H1 (cell line): Measurements from ENCODE around the gene L1TD1.

Experiments
- CEBPB ChIP-seq: IDR thresholded peaks from 2 replicates; pipeline ENCODE4 v1.6.1; 2012; ENCODE audit warnings: low read depth, low read length
- CHD1 ChIP-seq: IDR thresholded peaks from 2 replicates; pipeline ENCODE4 v1.6.1; 2012; ENCODE audit warnings: low read depth, low read length, improper control_type of control experiment
- CHD7 ChIP-seq: fragments of 300-600 bp; sonication (generic); IDR thresholded peaks from 2 replicates; pipeline ENCODE4 v1.7.1; 2012; ENCODE audit warnings: low read length, moderate library complexity, mild to moderate bottlenecking, inconsistent platforms; ENCODE audit not compliant: insufficient replicate concordance
- CTCF ChIP-seq, 3 experiments: IDR thresholded peaks; 1 replicate in 2 of 3; 2 replicates in 1 of 3; pipeline versions ENCODE4 v1.5.1 to v1.6.1; 2011; ENCODE audit warnings: low read length in 3 of 3, mild to moderate bottlenecking in 3 of 3, inconsistent platforms in 2 of 3, low read depth in 1 of 3, moderate library complexity in 1 of 3; ENCODE audit not compliant: insufficient read depth in 1 of 3; ENCODE audit errors: control extremely low read depth in 1 of 3
- RFX5 ChIP-seq: IDR thresholded peaks from 2 replicates; pipeline ENCODE4 v1.6.1; 2011; ENCODE audit warnings: low read depth, low read length, improper control_type of control experiment, borderline replicate concordance
- SP1 ChIP-seq: IDR thresholded peaks from 2 replicates; pipeline ENCODE4 v1.6.1; 2011; ENCODE audit warnings: low read depth, low read length

- TF ChIP-seq CHD7 (no peak), CTCF (IDR thresholded peaks at IDR 0.05; ENCODE audit: control extremely low read depth in 1 of 3, insufficient read depth in 1 of 3, low read depth in 1 of 3, low read length in 3 of 3) (no peak), CEBPB (no peak), CHD1 (no peak), SP1 (no peak), RFX5 (no peak)
These were observed 46.9 kb downstream of the L1TD1 start for GRCh38 chr1:62241371-62242131.
